ENCODE results near the gene OR56B4. TPM values are rescaled to one million over a fixed set of nuclear protein-coding genes. Genes with fewer than 3 reads are reported as not detected.

The OR56B4 gene
- total and polyA plus RNA-seq, 10 of the 15 experiments (the other 5 are each of a cell fraction or from before 2014, with no cell fraction given): not detected

- FAIRE-seq (no peak), ATAC-seq (no peak), DNase-seq (ENCODE audit: low read depth, low spot score) (no peak)
- ChIA-PET RAD21 (ENCODE audit: unreplicated experiment) (no interaction called here), CTCF (no interaction called here), POLR2A (no interaction called here), SMC1A (ENCODE audit: uncharacterized antibody, unreplicated experiment) (interaction anchor here (2.2 kb wide), 1 partner anchor 9 kb away, joined by 5 read pairs; no protein-coding TSS in a partner anchor)
- BruUV-seq (replicated peaks): no TSS peak
- WGBS (ENCODE audit: insufficient coverage, insufficient replicate concordance, low lambda C conversion rate, missing lambda C conversion rate): 0% methylated on average over 1 of the region's 1 CpG
- intact Hi-C loops (cut with micrococcal nuclease; ENCODE audit: unreplicated experiment) (no loop called here), in situ Hi-C loops (cut with MboI) (no loop called here)
- Histone ChIP-seq H3K27ac (ENCODE audit: control insufficient read depth, insufficient read depth) (no peak overlapping the region), H3K4me2 (ENCODE audit: control insufficient read depth, insufficient read depth) (no peak overlapping the region), H2AFZ (ENCODE audit: control insufficient read depth, low read depth, low read length) (no peak overlapping the region), H4K20me1 (ENCODE audit: control insufficient read depth, insufficient read depth) (no peaks in the 10 kb centered on the region), H3K4me3 (no peak overlapping the region), H3K27me3 (replicated peaks in 1 of 2; ENCODE audit: control insufficient read depth in 2 of 2, insufficient read depth in 2 of 2, low read length in 1 of 2) (no peaks in the 10 kb centered on the region), H3K9ac (ENCODE audit: control insufficient read depth, insufficient read depth, low read length) (no peak overlapping the region), H3K4me1 (ENCODE audit: control insufficient read depth, insufficient read depth, low read length) (no peaks in the 10 kb centered on the region), H3K36me3 (ENCODE audit: control insufficient read depth in 2 of 2, insufficient read depth in 2 of 2, low read length in 1 of 2) (no peaks in the 10 kb centered on the region), H3K9me3 (replicated peaks; ENCODE audit: control insufficient read depth, insufficient read depth, low read length) (no peaks in the 10 kb centered on the region), H3K79me2 (ENCODE audit: control insufficient read depth, insufficient read depth, low read length) (no peaks in the 10 kb centered on the region)
- no peak for TF ChIP-seq HDAC2 (IDR thresholded peaks at IDR 0.05)
- TF ChIP-seq SRF (IDR thresholded peaks at IDR 0.05; ENCODE audit: low read depth in 2 of 2, low read length in 2 of 2): no peak
- no peak for TF ChIP-seq RB1 (IDR thresholded peaks at IDR 0.05; ENCODE audit: borderline replicate concordance)
- no peak for TF ChIP-seq ETV6 (conservative IDR thresholded peaks at IDR 0.05 in 1 of 2, IDR thresholded peaks at IDR 0.05 in 1 of 2; ENCODE audit: borderline replicate concordance in 1 of 2, low read depth in 1 of 2)
- TF ChIP-seq IKZF2 (IDR thresholded peaks at IDR 0.05): no peak
- no peak for TF ChIP-seq EED (IDR thresholded peaks at IDR 0.05; ENCODE audit: low read depth)
- no peak for TF ChIP-seq BCL11A (IDR thresholded peaks at IDR 0.05; ENCODE audit: low read depth, low read length)
- TF ChIP-seq HSF1 (IDR thresholded peaks at IDR 0.05; ENCODE audit: low read depth, low read length): no peak
- no peak for TF ChIP-seq HDAC6 (IDR thresholded peaks at IDR 0.05; ENCODE audit: unreplicated experiment)
- TF ChIP-seq PKNOX1 (IDR thresholded peaks at IDR 0.05): no peak
- no peak for TF ChIP-seq DPF2 (IDR thresholded peaks at IDR 0.05)
- no peak for TF ChIP-seq RAD51 (IDR thresholded peaks at IDR 0.05)
- no peak for TF ChIP-seq ZBTB11 (CRISPR knock-in tag; IDR thresholded peaks at IDR 0.05)
- TF ChIP-seq SREBF2 (IDR thresholded peaks at IDR 0.05; ENCODE audit: low read length): no peak
- TF ChIP-seq ZNF24 (IDR thresholded peaks at IDR 0.05): no peak
- no peak for TF ChIP-seq SP1 (IDR thresholded peaks at IDR 0.05; ENCODE audit: low read depth, low read length)
- no peak for TF ChIP-seq E2F4 (IDR thresholded peaks at IDR 0.05; ENCODE audit: low read depth, low read length)
Observed at GRCh38 chr11:6132431-6132830, 24.9 kb downstream of the OR56B4 start.
